Caco-2 (cell line): ENCODE measurements around the gene BICD2. TPM values are rescaled to one million over a fixed set of nuclear protein-coding genes. Genes with fewer than 3 reads are reported as not detected.

Experiments
- BruUV-seq: library from RNA; stranded (reverse); fragments of 400-500 nt; replicated peaks from 2 replicates; lab custom pipeline; 2021; lab: Mats Ljungman, UMichigan
- CTCF ChIA-PET: fragments of 300-600 bp; sonication (Branson Sonifier 250); formaldehyde crosslinking; loops from one replicate; lab custom pipeline; 2022; ENCODE audit warnings: antibody characterized with exemption; lab: Charles Lee
- POLR2A ChIA-PET: fragments of 300-600 bp; sonication (Branson Sonifier 250); formaldehyde crosslinking; loops from one replicate; lab custom pipeline; 2022; ENCODE audit warnings: antibody characterized with exemption; lab: Charles Lee
- DNase-seq, 2 experiments: peaks; one replicate each; pipeline versions ENCODE4 v3.0.0 to v3.0.0-alpha.2; 2020 to 2022
- H3K27me3 ChIP-seq: replicated peaks from 2 replicates; pipeline ENCODE4 v1.6.0; 2011; ENCODE audit warnings: low read length; ENCODE audit not compliant: control insufficient read depth, insufficient read depth
- H3K36me3 ChIP-seq: 2 replicates; pipeline ENCODE4 v1.5.1; 2011; ENCODE audit warnings: low read length; ENCODE audit not compliant: control insufficient read depth, insufficient read depth
- H3K4me1 ChIP-seq: fragments of 250-450 bp; sonication (Bioruptor Pico); 2 replicates; pipeline ENCODE4 v1.5.1; 2020; ENCODE audit warnings: mild to moderate bottlenecking
- H3K4me3 ChIP-seq: 2 replicates; pipeline ENCODE4 v1.5.1; 2011; ENCODE audit warnings: low read depth, mild to moderate bottlenecking, control low read depth, low read length
- H3K9me3 ChIP-seq: fragments of 250-450 bp; sonication (Bioruptor Pico); 2 replicates; pipeline ENCODE4 v1.5.1; 2020; ENCODE audit warnings: mild to moderate bottlenecking, moderate library complexity
- H3K27ac Mint-ChIP-seq: one replicate; pipeline ENCODE4 v1.8.0; 2022; ENCODE audit warnings: mixed read lengths; ENCODE audit not compliant: unreplicated experiment
- H3K27me3 Mint-ChIP-seq: one replicate; pipeline ENCODE4 v1.8.0; 2022; ENCODE audit warnings: mixed read lengths; ENCODE audit not compliant: insufficient read depth, unreplicated experiment
- H3K36me3 Mint-ChIP-seq: one replicate; pipeline ENCODE4 v1.8.0; 2022; ENCODE audit warnings: mild to moderate bottlenecking, mixed read lengths; ENCODE audit not compliant: insufficient read depth, unreplicated experiment
- H3K4me1 Mint-ChIP-seq: one replicate; pipeline ENCODE4 v1.8.0; 2022; ENCODE audit warnings: low read depth, mixed read lengths; ENCODE audit not compliant: unreplicated experiment
- H3K4me3 Mint-ChIP-seq: one replicate; pipeline ENCODE4 v1.8.0; 2022; ENCODE audit warnings: mild to moderate bottlenecking, moderate library complexity, mixed read lengths; ENCODE audit not compliant: unreplicated experiment
- H3K9me3 Mint-ChIP-seq: one replicate; pipeline ENCODE4 v1.8.0; 2022; ENCODE audit warnings: mixed read lengths; ENCODE audit not compliant: unreplicated experiment
- CTCF ChIP-seq, 2 experiments: fragments of 200-600 bp in 1 of 2; IDR thresholded peaks; 1 replicate in 1 of 2; 2 replicates in 1 of 2; pipeline versions ENCODE4 v1.5.1 to v1.8.0; 2011 to 2022; ENCODE audit warnings: antibody characterized with exemption in 1 of 2, control low read depth in 1 of 2, inconsistent platforms in 1 of 2, low read depth in 1 of 2, low read length in 1 of 2, mild to moderate bottlenecking in 1 of 2, moderate library complexity in 1 of 2; ENCODE audit not compliant: insufficient read depth in 1 of 2, severe bottlenecking in 1 of 2, unreplicated experiment in 1 of 2
- intact Hi-C: fragments of 100-400 bp; cut with micrococcal nuclease; formaldehyde crosslinking; loops from one replicate; pipeline ENCODE4 v1.10.0; 2022; ENCODE audit not compliant: unreplicated experiment
- total RNA-seq: library from RNA; stranded (reverse); gene quantifications from 2 replicates; pipeline ENCODE4 v1.2.3, GENCODE V29; 2022

The BICD2 gene
- total RNA-seq, 1 experiment from 2014 or later, result 13.7 TPM

GRCh38 chr9:92685022-92685421, 79.6 kb downstream of the BICD2 start:
- H3K9me3 Mint-ChIP-seq, result no peaks in the 10 kb centered on the region
- no peaks in the 10 kb centered on the region for H3K36me3 Mint-ChIP-seq
- H3K4me1 ChIP-seq, result no peaks in the 10 kb centered on the region
- H3K27ac Mint-ChIP-seq, result no peak overlapping the region
- H3K27me3 Mint-ChIP-seq, result no peaks in the 10 kb centered on the region
- H3K4me3 Mint-ChIP-seq, result no peak overlapping the region
- no TSS peak for BruUV-seq
- ChIA-PET POLR2A (no interaction called here), CTCF (no interaction called here)
- no peaks in the 10 kb centered on the region for H3K9me3 ChIP-seq
- intact Hi-C loops, result no loop called here
- no peaks in the 10 kb centered on the region for H3K36me3 ChIP-seq
- H3K4me3 ChIP-seq, result no peak overlapping the region
- TF ChIP-seq CTCF (IDR thresholded peaks at IDR 0.05; ENCODE audit: insufficient read depth in 1 of 2, low read depth in 1 of 2, low read length in 1 of 2, severe bottlenecking in 1 of 2, unreplicated experiment in 1 of 2), result no peak
- H3K4me1 Mint-ChIP-seq, result no peaks in the 10 kb centered on the region
- H3K27me3 ChIP-seq, result no peaks in the 10 kb centered on the region
- no peak for DNase-seq

GRCh38 chr9:92682269-92682668, 82.4 kb downstream of the BICD2 start:
- H3K4me1 Mint-ChIP-seq, result no peaks in the 10 kb centered on the region
- ChIA-PET CTCF (no interaction called here), POLR2A (no interaction called here)
- no peaks in the 10 kb centered on the region for H3K36me3 Mint-ChIP-seq
- Histone ChIP-seq H3K27me3 (no peaks in the 10 kb centered on the region), H3K9me3 (no peaks in the 10 kb centered on the region), H3K36me3 (no peaks in the 10 kb centered on the region), H3K4me1 (no peaks in the 10 kb centered on the region), H3K4me3 (no peak overlapping the region)
- no peaks in the 10 kb centered on the region for H3K27me3 Mint-ChIP-seq
- DNase-seq, result no peak
- no peak overlapping the region for H3K27ac Mint-ChIP-seq
- no peak for TF ChIP-seq CTCF (IDR thresholded peaks at IDR 0.05; ENCODE audit: insufficient read depth in 1 of 2, low read depth in 1 of 2, low read length in 1 of 2, severe bottlenecking in 1 of 2, unreplicated experiment in 1 of 2)
- no TSS peak for BruUV-seq
- intact Hi-C loops, result no loop called here
- no peaks in the 10 kb centered on the region for H3K9me3 Mint-ChIP-seq
- no peak overlapping the region for H3K4me3 Mint-ChIP-seq

GRCh38 chr9:92680166-92681119, 84.2 kb downstream of the BICD2 start:
- DNase-seq, result no peak
- intact Hi-C loops, result no loop called here
- Histone ChIP-seq H3K4me3 (no peak overlapping the region), H3K4me1 (no peaks in the 10 kb centered on the region), H3K9me3 (no peaks in the 10 kb centered on the region), H3K27me3 (no peaks in the 10 kb centered on the region), H3K36me3 (no peaks in the 10 kb centered on the region)
- H3K27ac Mint-ChIP-seq, result no peak overlapping the region
- no peak overlapping the region for H3K4me3 Mint-ChIP-seq
- no peaks in the 10 kb centered on the region for H3K27me3 Mint-ChIP-seq
- CTCF ChIA-PET, result no interaction called here
- BruUV-seq, result no TSS peak
- H3K9me3 Mint-ChIP-seq, result no peaks in the 10 kb centered on the region
- H3K4me1 Mint-ChIP-seq, result no peaks in the 10 kb centered on the region
- POLR2A ChIA-PET, result no interaction called here
- no peak for TF ChIP-seq CTCF (IDR thresholded peaks at IDR 0.05; ENCODE audit: insufficient read depth in 1 of 2, low read depth in 1 of 2, low read length in 1 of 2, severe bottlenecking in 1 of 2, unreplicated experiment in 1 of 2)
- H3K36me3 Mint-ChIP-seq, result no peaks in the 10 kb centered on the region
